ENCODE data around the gene STXBP5.

Gene STXBP5

DNA sequence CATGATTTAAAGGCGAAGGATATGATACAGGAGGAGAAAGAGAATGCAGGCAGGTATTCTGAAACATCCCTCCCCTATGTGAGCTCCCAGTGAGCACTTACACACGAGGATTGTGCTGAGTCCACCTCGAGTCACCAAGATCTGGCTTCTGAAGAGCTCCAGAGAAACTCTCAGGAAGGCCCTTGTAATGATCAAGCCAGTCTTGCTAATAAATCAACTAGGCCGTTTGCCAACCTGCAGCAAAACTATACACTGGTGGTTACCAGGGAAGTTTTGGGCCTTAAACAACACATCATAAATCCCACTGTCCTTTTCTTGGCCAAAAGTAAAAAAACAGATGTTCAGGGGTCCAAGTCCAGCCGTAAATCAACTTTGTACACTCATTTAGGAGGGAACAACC lies 79.2 kb downstream of the STXBP5 start:
- DNase-seq (ENCODE audit: insufficient read length) = no peak
- TF ChIP-seq TAF1 (IDR thresholded peaks at IDR 0.05; ENCODE audit: borderline replicate concordance, low read depth, low read length) = no peak
- no peak for TF ChIP-seq POLR2AphosphoS5 (IDR thresholded peaks at IDR 0.05; ENCODE audit: low read depth, low read length)
- TF ChIP-seq POLR2A (IDR thresholded peaks at IDR 0.05; ENCODE audit: low read depth, low read length) = no peak
- FAIRE-seq = no peak

DNA sequence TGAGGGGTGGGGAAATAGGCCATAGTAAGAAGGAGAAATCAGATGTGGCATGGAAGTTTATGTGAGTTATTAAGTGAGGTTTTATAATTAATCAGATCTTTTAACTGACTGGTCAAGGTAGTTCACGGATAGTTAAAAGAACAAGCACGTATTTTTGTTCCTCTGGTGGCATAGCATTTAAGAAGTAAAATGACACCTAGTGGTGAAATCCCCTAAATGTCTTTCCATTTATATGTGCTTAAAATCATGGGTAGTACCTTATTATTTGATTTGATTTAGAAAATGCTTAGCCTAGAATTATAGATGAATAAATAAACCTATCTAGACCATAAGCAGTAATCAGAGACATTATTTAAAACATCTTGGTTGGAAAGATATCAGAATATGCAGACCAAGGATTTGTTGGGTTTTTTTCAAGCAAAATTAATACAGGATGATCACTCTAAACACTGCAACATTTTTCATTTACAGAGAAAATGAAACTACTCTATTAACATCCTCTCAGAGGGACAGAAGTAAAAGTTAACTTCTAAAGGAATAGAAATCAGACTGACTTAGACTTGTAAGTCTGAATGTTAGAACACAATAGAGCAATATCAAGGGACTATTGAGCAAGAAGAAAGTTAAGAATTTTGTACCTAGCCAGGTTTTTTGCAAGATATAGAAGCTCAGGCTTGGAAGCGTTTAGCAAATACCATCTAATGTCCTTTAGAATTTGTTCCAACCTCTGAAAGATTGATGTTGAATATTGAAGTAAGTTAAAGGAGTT lies 81.1 kb downstream of the STXBP5 start:
- no peak for DNase-seq (ENCODE audit: insufficient read length)
- FAIRE-seq = no peak
- TF ChIP-seq POLR2AphosphoS5 (IDR thresholded peaks at IDR 0.05; ENCODE audit: low read depth, low read length) (no peak), TAF1 (IDR thresholded peaks at IDR 0.05; ENCODE audit: borderline replicate concordance, low read depth, low read length) (no peak), POLR2A (IDR thresholded peaks at IDR 0.05; ENCODE audit: low read depth, low read length) (no peak)

DNA sequence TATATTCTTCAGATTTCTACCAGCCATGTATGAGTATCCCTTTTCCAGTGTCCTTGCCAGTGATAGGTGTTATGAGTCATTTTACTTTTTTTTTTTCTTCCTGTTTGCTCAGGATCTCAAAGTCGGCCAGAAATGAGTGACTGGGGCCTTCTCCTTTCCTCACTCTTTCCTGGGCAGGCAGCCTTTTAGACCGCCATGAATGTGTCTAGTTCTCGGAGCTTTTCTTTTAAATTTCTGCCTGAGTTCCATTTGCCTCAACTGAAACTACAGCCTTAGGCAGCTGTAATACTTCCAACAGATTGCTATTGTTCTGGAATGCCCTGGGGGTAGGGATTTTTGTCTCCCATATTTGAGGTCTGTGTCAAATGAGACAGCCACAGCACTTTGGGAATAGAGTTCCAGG lies 83.7 kb downstream of the STXBP5 start:
- DNase-seq (ENCODE audit: insufficient read length) (no peak), FAIRE-seq (no peak)
- no peak for TF ChIP-seq POLR2AphosphoS5 (IDR thresholded peaks at IDR 0.05; ENCODE audit: low read depth, low read length)
- TF ChIP-seq TAF1 (IDR thresholded peaks at IDR 0.05; ENCODE audit: borderline replicate concordance, low read depth, low read length) = no peak
- no peak for TF ChIP-seq POLR2A (IDR thresholded peaks at IDR 0.05; ENCODE audit: low read depth, low read length)

DNA sequence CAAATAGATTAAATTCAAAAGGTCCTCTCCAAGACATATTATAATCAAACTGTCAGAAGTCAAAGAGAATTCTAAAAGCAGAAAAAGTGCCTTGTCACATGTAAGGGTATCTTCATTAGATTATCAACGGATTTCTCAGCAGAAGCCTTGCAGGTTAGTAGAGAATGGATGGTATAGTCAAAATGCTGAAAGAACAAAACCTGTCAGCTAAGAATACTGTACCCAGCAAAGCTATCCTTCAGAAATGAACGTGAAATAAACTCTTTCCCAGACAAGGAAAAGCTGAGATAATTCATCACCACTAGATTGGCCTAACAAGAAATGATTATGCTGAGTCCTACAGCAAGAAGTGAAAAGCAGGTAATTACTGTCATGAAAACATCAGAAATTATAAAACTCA lies 92.9 kb downstream of the STXBP5 start:
- FAIRE-seq = no peak
- no peak for DNase-seq (ENCODE audit: insufficient read length)
- TF ChIP-seq POLR2AphosphoS5 (IDR thresholded peaks at IDR 0.05; ENCODE audit: low read depth, low read length) (no peak), TAF1 (IDR thresholded peaks at IDR 0.05; ENCODE audit: borderline replicate concordance, low read depth, low read length) (no peak), POLR2A (IDR thresholded peaks at IDR 0.05; ENCODE audit: low read depth, low read length) (no peak)

DNA sequence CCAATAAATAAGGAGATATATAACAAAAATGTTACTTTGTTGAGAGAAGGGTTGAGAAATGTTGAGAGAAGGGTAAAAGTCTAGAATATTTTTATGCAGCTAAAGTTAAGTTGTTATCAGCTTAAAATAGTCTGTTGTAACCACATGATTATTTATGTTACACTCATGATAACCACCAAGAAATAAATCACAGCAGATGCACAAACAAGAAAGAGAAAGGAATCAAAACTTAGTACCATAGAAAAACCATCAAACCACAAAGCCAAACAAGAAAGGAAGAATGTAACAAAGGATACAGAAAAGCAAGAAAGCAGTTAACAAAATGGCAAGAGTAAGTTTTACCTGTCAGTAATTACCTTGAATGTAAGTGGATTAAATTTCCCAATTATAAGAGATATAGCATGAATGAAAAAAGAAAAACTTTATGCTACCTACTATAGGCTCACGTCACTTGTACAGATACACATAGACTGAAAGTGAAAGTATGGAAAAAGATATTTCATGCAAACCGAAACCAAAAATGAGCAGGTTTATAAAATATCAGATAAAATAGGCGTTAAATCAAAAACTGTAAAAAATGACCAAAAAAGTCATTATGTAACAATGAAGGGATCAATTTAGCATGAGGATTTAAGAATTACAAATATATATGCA lies 93.6 kb downstream of the STXBP5 start:
- DNase-seq (ENCODE audit: insufficient read length) = no peak
- no peak for TF ChIP-seq POLR2AphosphoS5 (IDR thresholded peaks at IDR 0.05; ENCODE audit: low read depth, low read length)
- no peak for TF ChIP-seq TAF1 (IDR thresholded peaks at IDR 0.05; ENCODE audit: borderline replicate concordance, low read depth, low read length)
- TF ChIP-seq POLR2A (IDR thresholded peaks at IDR 0.05; ENCODE audit: low read depth, low read length) = no peak
- FAIRE-seq = no peak

DNA sequence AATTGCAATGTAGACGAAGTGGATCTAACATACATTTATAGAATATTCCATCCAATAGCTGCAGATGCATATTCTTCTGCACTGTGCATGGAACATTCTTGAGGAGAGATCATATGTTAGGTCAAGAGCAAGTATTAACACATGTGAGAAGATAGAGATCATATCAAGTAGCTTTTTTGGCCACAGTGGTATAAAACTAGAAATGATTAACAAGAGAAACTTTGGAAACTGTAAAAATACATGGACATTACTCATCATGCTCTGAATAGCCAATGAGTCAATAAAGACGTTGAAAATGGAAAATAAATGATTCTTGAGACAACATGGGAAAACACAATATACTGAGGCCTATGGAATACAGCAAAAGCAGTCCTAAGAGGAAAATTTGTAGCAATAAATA lies 94.2 kb downstream of the STXBP5 start:
- FAIRE-seq (peak; percentile 54), DNase-seq (ENCODE audit: insufficient read length) (no peak)
- TF ChIP-seq POLR2AphosphoS5 (IDR thresholded peaks at IDR 0.05; ENCODE audit: low read depth, low read length) (no peak), POLR2A (IDR thresholded peaks at IDR 0.05; ENCODE audit: low read depth, low read length) (no peak), TAF1 (IDR thresholded peaks at IDR 0.05; ENCODE audit: borderline replicate concordance, low read depth, low read length) (no peak)

DNA sequence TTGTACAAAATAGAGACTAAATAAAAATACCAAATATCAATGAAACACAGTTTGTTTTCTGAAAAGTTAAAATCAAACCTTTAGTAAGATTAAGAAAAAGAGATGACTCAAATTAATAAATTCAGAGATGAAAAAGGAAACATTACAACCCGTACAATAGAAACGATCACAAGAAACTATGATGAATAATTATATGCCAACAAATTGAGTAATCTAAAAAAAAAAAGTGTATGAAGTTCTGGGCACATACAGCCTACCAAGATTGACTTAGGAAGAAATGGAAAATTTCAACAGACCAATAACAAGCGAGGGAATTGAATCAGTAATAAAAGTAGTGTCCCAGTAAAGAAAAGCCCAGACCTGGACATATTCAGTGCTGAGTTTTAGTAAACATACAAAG lies 94.8 kb downstream of the STXBP5 start:
- DNase-seq (ENCODE audit: insufficient read length) = no peak

DNA sequence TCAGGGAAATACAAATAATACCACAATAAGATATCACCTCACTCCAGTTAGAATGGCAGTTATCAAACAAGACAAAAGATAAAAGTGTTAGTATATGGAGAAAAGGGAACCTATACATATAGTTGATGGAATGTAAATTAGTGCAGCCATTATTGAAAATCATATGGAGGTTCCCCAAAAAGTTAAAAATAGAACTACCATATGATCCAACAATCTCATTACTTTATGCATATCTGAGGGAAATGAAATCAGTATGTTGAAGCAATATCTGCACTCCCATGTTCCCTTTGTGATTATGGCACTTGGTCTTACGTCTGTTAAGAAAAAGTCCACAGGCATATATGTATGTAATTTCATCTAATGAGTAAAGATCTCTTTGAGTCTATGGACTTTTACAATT lies 96.9 kb downstream of the STXBP5 start:
- TF ChIP-seq POLR2AphosphoS5 (IDR thresholded peaks at IDR 0.05; ENCODE audit: low read depth, low read length) (no peak), TAF1 (IDR thresholded peaks at IDR 0.05; ENCODE audit: borderline replicate concordance, low read depth, low read length) (no peak)
- FAIRE-seq = no peak

More for the DNA sequence above, 94.8 kb downstream of the STXBP5 start:
- no peak for TF ChIP-seq POLR2AphosphoS5 (IDR thresholded peaks at IDR 0.05; ENCODE audit: low read depth, low read length)
- TF ChIP-seq TAF1 (IDR thresholded peaks at IDR 0.05; ENCODE audit: borderline replicate concordance, low read depth, low read length) = no peak
- no peak for TF ChIP-seq POLR2A (IDR thresholded peaks at IDR 0.05; ENCODE audit: low read depth, low read length)
- no peak for FAIRE-seq

DNA sequence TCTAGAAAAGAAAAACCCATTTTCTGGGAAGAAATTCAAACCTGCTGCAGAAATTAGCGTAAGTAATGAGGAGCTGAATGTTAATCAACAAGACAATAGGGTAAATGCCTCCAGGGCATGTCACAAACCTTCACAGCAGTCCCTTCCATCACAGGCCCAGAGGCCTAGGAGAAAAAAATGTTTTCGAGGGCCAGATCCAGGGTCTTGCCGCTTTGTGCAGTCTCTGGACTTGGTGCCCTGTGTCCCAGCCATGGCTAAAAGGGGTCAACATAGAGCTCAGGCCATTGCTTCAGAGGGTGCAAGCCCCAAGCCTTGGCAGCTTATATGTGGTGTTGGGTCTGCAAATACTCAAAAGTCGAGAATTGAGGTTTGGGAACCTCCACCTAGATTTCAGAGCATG lies 99.8 kb downstream of the STXBP5 start:
- DNase-seq (ENCODE audit: insufficient read length) (no peak), FAIRE-seq (no peak)
- no peak for TF ChIP-seq TAF1 (IDR thresholded peaks at IDR 0.05; ENCODE audit: borderline replicate concordance, low read depth, low read length)
- no peak for TF ChIP-seq POLR2AphosphoS5 (IDR thresholded peaks at IDR 0.05; ENCODE audit: low read depth, low read length)
- TF ChIP-seq POLR2A (IDR thresholded peaks at IDR 0.05; ENCODE audit: low read depth, low read length) = no peak

More for the DNA sequence above, 96.9 kb downstream of the STXBP5 start:
- DNase-seq (ENCODE audit: insufficient read length) = no peak

DNA sequence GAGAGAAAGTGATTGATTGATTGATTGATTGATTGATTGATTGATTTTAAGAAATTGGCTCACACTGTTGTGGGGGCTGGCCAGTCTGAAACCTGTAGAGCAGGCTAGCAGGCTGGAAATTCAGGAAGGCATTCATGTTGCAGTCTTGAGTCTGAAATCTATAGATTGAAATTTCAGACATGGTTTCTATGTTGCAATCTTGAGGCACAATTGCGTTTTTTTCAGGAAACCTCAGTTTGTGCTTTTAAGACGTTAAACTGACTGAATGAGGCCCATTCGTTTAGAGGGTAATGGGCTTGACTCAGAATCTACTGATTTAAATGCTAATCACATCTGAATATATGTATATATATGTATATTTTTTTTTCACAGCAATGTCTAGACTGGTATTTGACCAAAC lies 106.3 kb downstream of the STXBP5 start:
- DNase-seq (ENCODE audit: insufficient read length) (no peak), FAIRE-seq (no peak)
- TF ChIP-seq TAF1 (IDR thresholded peaks at IDR 0.05; ENCODE audit: borderline replicate concordance, low read depth, low read length) = no peak
- TF ChIP-seq POLR2AphosphoS5 (IDR thresholded peaks at IDR 0.05; ENCODE audit: low read depth, low read length) = no peak
- no peak for TF ChIP-seq POLR2A (IDR thresholded peaks at IDR 0.05; ENCODE audit: low read depth, low read length)

DNA sequence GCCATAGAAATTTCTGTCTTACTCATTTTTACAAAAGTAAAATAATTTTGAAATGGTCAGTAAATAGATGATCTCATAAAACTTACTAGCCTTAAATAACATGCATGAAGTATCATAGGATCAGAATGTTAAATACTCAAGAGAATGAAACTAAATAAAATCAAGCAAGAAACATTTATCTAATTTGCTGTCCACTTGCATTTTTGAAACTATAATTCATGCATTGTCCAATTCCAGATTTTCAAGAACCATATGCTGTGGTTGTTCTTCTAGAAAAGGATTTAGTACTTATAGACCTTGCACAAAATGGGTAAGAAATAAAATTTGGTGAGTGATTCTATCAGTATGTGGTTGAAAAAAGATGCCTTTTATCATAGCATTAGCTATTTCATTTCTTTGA lies 107.0 kb downstream of the STXBP5 start:
- no peak for TF ChIP-seq POLR2A (IDR thresholded peaks at IDR 0.05; ENCODE audit: low read depth, low read length)
- TF ChIP-seq POLR2AphosphoS5 (IDR thresholded peaks at IDR 0.05; ENCODE audit: low read depth, low read length) = no peak
- no peak for TF ChIP-seq TAF1 (IDR thresholded peaks at IDR 0.05; ENCODE audit: borderline replicate concordance, low read depth, low read length)
- no peak for FAIRE-seq

DNA sequence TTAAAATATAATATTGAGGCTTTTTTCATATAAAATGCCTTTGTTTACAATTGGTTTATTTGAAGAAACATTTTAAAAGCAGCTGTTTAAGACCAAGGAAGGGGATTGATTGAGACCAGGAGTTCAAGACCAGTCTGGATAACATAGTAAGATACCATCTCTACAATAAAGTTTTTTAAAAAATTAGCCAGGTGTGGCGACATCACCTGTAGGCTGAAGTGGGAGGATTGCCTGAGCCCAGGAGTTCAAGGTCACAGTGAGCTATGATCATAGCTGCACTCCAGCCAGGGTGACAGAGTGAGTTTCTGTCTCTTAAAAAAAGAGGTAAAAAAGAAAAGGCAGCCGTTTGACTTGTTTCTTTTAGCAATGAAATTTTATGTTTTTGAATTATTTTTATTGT lies 117.0 kb downstream of the STXBP5 start:
- peak; percentile 17 for FAIRE-seq
- no peak for TF ChIP-seq POLR2A (IDR thresholded peaks at IDR 0.05; ENCODE audit: low read depth, low read length)
- no peak for TF ChIP-seq POLR2AphosphoS5 (IDR thresholded peaks at IDR 0.05; ENCODE audit: low read depth, low read length)
- no peak for TF ChIP-seq TAF1 (IDR thresholded peaks at IDR 0.05; ENCODE audit: borderline replicate concordance, low read depth, low read length)

More for the DNA sequence above, 107.0 kb downstream of the STXBP5 start:
- no peak for DNase-seq (ENCODE audit: insufficient read length)

More for the DNA sequence above, 117.0 kb downstream of the STXBP5 start:
- no peak for DNase-seq (ENCODE audit: insufficient read length)

Data from GM12892 (cell line).